SU-DHL-6 (cell line): ENCODE results near the gene PGPEP1.
"Not testable (repeated sequence)": the region's sequence is repeated elsewhere in the genome, so short reads cannot be mapped to it uniquely, and the experiment has no call there.

Experiments used
- CTCF ChIP-seq: fragments of 200-600 bp; sonication (generic); IDR thresholded peaks from one replicate; pipeline ENCODE4 v1.5.1; 2017; ENCODE audit warnings: antibody characterized with exemption, mild to moderate bottlenecking, low read length, moderate library complexity; ENCODE audit not compliant: insufficient read depth, poor library complexity, severe bottlenecking
- EZH2phosphoT487 ChIP-seq: fragments of 200-600 bp; sonication (generic), shearing (Covaris generic); conservative IDR thresholded peaks from 2 replicates; pipeline ENCODE4 v1.6.1; 2018; ENCODE audit warnings: mild to moderate bottlenecking, antibody characterized with exemption, low read length, moderate library complexity, mixed read lengths

- not testable (repeated sequence) for TF ChIP-seq CTCF, EZH2phosphoT487
Measured at GRCh38 chr19:18354743-18355142, 14.3 kb downstream of the PGPEP1 start.
